Mesodermal cell (in vitro differentiated cells): Measurements from ENCODE around the gene TP53RK.
A peak's percentile ranks its signal among the peaks of the same experiment; 100 is the strongest.

Source experiments
- H3K27ac ChIP-seq: 2 replicates; pipeline ENCODE4 v1.7.0; 2013; ENCODE audit warnings: mild to moderate bottlenecking, low read depth, low read length, moderate library complexity; ENCODE audit not compliant: severe bottlenecking
- H3K36me3 ChIP-seq: 2 replicates; pipeline ENCODE4 v1.7.1; 2013; ENCODE audit warnings: mild to moderate bottlenecking, low read length, moderate library complexity; ENCODE audit not compliant: control insufficient read depth, insufficient read depth
- H3K4me1 ChIP-seq: one replicate; pipeline ENCODE4 v1.7.1; 2013; ENCODE audit warnings: mild to moderate bottlenecking, low read length; ENCODE audit not compliant: insufficient read depth, control insufficient read depth, poor library complexity, severe bottlenecking
- H3K4me3 ChIP-seq: 2 replicates; pipeline ENCODE4 v1.7.0; 2013; ENCODE audit warnings: low read length, control low read depth, mild to moderate bottlenecking; ENCODE audit not compliant: insufficient read depth, poor library complexity, severe bottlenecking; ENCODE audit errors: extremely low read depth
- H3K9me3 ChIP-seq: 2 replicates; pipeline ENCODE4 v1.7.1; 2013; ENCODE audit warnings: mild to moderate bottlenecking, low read length, moderate library complexity; ENCODE audit not compliant: control insufficient read depth
- WGBS, 2 experiments: methylation state at CpG; one replicate each; pipeline ENCODE4 v1.1.5; 2013; ENCODE audit warnings: missing lambda C conversion rate in 2 of 2; ENCODE audit not compliant: insufficient coverage in 2 of 2; 5-methylcytosine and 5-hydroxymethylcytosine counted together

TP53RK gene

DNA sequence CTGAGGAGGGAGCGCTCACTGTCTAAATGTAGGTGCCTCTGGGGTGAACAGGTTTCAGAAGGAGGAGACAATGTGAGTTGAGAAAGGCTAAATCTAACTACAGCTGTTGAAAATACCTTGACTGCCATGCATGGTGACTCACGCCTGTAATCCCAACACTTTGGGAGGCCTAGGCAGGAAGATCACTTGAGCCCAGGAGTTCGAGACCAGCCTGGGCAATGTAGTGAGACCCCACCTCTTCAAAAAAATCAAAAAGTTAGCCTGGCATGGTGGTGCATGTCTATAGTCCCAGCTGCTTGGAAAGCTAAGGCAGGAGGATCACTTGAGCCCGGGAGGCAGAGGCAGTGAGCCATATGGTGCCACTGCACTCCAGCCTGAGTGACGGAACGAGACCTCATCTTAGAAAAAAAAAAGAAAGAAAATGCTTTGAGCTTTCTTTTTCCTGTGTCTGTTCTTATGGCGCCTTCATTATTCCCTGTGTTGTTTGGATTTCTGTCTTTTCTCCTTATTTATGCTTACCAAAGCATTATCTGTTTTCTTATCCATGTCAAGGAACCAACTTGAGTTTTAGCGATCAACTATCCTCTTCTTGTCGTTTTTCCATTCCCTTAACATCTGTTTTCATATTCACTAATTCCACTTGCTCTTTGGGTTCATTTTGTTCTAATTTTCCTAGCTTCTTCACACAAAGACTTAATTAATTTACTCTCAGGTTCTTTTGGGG lies 28.7 kb upstream of the TP53RK start:
- 93 to 94% methylated on average over 7 to 8 of the region's 9 CpGs for WGBS, 2 experiments
- peaks cover 9% of the 10 kb centered on the region for H3K36me3 ChIP-seq
- no peak overlapping the region for H3K4me3 ChIP-seq
- peaks cover 13% of the 10 kb centered on the region for H3K4me1 ChIP-seq
- no peak overlapping the region for H3K27ac ChIP-seq
- peaks cover 10% of the 10 kb centered on the region for H3K9me3 ChIP-seq

DNA sequence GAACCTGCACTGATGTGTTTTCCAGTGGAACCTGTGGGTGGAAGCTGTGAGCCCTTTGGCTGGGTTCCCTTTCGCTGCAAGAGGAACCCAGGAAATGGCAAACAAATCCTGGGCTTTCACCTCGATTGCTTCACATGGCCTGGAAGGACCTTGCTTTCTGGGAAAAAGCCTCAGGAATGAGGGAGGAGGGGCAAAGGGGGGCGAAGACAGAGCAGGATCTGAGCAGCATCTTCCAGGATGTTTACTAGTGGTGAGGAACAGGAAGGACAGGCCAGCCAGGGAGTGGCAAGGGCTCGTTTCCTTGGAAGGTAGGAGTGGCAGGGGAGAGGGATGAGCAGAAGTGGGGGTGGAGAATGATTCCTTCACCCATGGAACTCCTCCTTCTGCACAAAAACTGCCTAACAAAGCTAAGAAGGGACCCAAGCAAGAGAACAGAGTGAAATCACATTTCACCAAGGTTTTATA lies 26.1 kb upstream of the TP53RK start:
- H3K9me3 ChIP-seq = peaks cover 4% of the 10 kb centered on the region
- 34 to 45% methylated on average over 3 to 4 of the region's 4 CpGs for WGBS, 2 experiments
- H3K27ac ChIP-seq = peak overlapping the region; percentile 17
- peaks cover 9% of the 10 kb centered on the region for H3K36me3 ChIP-seq
- no peak overlapping the region for H3K4me3 ChIP-seq
- peaks cover 15% of the 10 kb centered on the region for H3K4me1 ChIP-seq

DNA sequence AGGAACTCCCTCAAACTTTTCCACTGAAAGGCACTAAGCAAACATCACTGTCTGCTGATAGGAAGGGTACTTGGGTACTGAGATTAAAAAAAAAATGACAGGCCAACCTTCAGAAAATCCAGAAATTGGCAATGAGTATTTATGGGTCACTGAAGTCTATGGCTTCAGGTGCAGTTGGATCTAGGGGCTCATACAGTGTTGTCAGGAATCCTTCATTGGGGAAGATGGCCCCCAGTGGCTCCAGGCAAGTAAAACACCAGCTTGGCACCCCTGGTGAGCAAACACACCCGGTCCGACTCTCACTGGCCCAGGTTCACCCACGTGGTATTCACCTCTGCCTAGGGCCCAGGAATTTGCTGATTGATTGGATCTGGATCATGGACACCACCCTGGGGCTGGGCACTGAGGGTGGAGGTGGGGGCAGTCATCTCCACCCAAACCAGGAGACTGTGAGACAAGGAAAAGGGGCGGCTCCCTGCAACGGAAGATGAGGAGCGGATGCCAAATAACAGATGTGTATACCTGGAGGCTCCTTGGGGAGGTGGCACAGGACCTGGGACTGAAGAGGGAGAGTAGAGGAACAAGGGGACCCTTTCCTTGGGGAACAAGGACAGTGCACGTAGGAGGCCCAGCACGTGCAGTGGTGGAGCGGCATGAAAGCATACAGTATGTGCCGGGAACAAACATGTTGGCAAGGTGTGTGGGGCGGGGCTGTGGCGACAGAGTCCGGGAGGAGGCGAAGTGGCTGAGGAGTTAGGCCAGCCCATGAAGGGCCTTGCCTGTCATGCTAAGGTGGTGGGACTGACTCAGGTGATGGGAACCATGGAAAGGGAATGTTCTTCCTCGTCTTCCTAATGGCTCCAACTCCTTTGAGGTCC lies 25.0 kb upstream of the TP53RK start:
- WGBS, 2 experiments = 93 to 99% methylated on average over 8 to 15 of the region's 15 CpGs
- Histone ChIP-seq H3K9me3 (no peaks in the 10 kb centered on the region), H3K27ac (no peak overlapping the region), H3K36me3 (peaks cover 2% of the 10 kb centered on the region), H3K4me1 (peaks cover 20% of the 10 kb centered on the region), H3K4me3 (no peak overlapping the region)

DNA sequence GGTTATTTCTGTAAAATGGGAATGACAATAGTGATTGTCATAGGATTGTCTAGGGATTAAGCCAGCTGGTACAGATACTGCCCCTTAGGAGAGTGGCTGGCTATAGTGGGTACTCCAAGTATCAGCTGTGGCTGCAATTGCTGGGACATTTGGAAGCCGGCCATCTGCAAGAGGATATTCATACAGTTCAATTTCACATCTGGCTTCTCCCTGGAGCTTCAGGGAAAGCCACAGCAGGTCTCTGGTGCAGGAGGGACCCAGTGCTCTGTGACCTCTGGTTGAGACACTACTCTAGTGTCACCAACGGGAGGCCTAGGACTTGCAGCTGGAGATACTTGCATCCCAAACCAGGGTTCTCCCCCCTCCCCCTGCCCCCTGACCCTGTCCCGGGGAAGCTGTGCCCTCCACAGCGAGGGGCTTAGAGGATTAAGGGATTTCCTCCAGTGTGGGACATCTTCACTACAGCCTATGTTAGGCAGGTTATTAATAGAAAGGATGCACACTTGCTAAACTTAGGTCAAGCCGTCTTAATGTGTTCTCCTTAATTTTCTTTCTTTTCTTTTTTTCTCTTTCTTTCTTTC lies 22.9 kb upstream of the TP53RK start:
- WGBS, 2 experiments = 84 to 100% methylated on average over 2 of the region's 5 CpGs
- Histone ChIP-seq H3K27ac (no peak overlapping the region), H3K4me1 (peaks cover 23% of the 10 kb centered on the region), H3K9me3 (no peaks in the 10 kb centered on the region), H3K4me3 (no peak overlapping the region), H3K36me3 (peaks cover 2% of the 10 kb centered on the region)

DNA sequence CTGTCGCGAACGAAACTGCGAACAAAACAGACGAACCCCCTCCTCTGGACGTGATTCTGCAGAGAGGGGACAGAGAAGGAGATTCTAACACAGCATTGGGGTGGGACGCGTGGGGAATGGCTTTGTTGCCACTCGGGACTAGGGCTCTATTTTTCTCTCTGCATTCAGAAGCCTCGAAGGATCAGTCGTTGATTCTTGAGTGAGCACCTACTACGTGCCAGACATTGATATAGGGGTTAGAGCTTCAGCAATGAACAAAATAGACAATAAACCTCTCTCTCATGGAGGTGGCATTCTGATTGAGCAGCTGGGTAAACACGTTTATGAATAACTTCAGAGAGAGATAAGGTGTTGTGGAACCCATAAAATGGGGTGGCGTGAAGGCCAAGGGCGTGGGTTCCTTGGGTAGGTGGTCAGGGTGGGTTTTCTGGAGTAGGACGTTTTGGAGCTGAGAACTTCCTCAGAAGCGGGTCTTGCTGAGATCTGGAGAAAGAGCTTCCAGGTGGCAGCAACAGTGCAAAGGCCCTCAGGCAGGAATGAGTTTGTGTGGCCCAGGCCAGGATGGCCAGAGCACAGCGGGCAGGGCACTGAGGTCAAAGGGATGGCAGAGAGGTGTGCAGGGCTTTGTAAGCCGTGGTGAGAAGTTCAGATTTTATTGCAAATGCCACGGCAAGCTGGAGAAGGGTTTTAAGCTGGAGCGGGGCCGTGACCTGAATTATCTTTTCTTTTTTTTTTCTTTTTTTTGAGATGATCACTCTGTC lies 21.1 kb upstream of the TP53RK start:
- Histone ChIP-seq H3K4me1 (peaks cover 16% of the 10 kb centered on the region), H3K4me3 (peak overlapping the region; percentile 61), H3K27ac (peak overlapping the region; percentile 64), H3K9me3 (peaks cover 10% of the 10 kb centered on the region), H3K36me3 (no peaks in the 10 kb centered on the region)
- WGBS, 2 experiments = 48 to 62% methylated on average over 17 to 19 of the region's 22 CpGs

DNA sequence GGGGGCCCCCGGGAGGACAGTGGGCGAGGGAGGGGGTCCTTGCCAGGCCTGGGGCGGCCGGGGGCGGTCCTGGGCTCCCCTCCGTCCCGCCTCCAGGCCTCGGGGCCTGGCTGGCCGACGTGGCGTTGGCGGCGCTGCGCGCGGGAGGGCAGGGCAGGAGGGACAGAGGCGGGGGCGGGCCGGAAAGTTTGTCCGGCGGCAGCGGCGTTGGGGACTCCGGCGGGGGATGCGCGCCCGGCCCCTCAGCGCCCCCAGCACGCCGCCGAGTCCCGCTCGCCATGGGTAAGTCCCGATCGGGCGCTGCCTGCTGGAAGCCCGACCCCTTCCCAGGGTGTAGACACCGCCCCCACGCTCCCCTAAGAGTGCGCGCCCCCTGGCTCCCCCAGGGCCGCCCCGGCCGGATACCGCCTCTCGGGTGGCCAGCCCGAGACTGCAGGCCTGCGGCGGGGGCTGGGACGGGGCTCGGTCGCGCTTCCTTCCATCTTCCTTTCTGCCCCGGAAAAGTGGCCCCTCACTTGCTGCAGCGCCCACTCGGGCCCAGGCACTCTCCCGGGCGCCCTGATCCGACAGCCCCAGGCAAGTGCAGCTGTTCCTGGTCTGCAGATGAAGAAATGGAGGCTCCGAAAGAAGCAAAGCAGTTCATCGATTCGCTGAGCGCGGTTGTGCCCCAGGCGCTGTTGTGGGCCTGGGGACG lies 20.4 kb upstream of the TP53RK start, which contains the start of gene SLC2A10:
TSS of gene SLC2A10 (plus strand) at position 191 of the 694 bp plus-strand sequence. CDS start at position 279, 88 bp downstream.
- H3K9me3 ChIP-seq = peaks cover 10% of the 10 kb centered on the region
- no peaks in the 10 kb centered on the region for H3K36me3 ChIP-seq
- 2 to 4% methylated on average over 44 to 51 of the region's 67 CpGs for WGBS, 2 experiments
- peaks cover 9% of the 10 kb centered on the region for H3K4me1 ChIP-seq
- H3K4me3 ChIP-seq = peak within 1 kb of the TSS; percentile 61
- peak within 1 kb of the TSS; percentile 64 for H3K27ac ChIP-seq

DNA sequence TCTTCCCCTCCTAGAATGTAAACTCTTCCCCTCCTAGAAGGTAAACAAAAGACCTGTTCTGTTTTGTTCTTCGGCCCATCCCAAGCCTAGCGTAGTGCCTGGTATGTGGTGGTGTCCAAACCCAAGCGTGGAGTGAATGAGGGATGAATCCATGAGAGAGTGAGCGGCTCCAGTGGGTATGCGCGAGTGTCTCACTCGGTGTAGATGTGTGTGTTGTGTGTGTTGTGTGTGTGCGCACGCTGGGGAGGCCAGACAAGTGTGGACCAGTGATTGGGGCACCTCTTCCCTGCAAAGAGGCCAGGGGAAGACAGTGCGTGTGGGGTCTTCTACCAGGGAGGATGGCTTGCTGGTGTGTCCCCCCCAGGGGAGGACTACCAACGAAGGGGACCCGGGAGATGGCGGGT lies 19.8 kb upstream of the TP53RK start:
- peaks cover 9% of the 10 kb centered on the region for H3K4me1 ChIP-seq
- WGBS, 2 experiments = 70 to 74% methylated on average over 7 to 10 of the region's 13 CpGs
- H3K36me3 ChIP-seq = no peaks in the 10 kb centered on the region
- peaks cover 10% of the 10 kb centered on the region for H3K9me3 ChIP-seq
- H3K4me3 ChIP-seq = peak overlapping the region; percentile 61
- H3K27ac ChIP-seq = peak overlapping the region; percentile 64

DNA sequence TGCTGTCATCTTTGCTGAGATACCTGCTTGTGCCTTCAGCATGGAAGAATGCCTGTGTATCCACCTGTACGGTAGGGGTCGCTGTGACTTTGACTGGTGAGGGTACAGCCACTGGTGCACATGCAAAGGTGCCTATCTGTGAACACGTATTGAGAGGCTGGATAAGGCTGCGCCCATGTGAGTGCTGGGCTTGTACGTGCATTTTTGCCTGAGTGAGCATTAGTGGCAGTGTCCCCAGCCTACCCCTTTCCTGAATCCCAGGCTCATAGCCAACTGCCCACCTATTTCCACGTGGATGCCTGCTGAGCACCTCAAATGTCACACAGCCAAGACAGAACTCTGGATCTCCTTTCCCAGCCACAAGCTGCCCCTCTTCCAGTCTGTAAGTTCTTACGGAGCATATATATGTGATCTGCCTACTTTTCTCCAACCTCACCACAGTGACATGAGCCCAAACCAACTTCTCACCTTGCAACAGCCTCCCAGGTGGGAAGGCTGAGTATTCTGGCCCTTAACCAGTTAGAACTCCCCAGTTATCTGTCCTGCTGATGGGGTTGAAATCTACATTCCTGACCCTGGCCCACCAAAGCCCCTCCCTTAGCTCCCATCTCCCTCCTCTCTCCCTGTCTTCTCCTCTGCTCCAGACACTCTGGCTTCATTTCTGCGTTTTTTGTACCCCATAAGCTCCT lies 19.1 kb upstream of the TP53RK start:
- Histone ChIP-seq H3K4me3 (no peak overlapping the region), H3K9me3 (peaks cover 10% of the 10 kb centered on the region), H3K36me3 (no peaks in the 10 kb centered on the region), H3K27ac (no peak overlapping the region), H3K4me1 (peaks cover 9% of the 10 kb centered on the region)
- 86 to 87% methylated on average over 8 of the region's 8 CpGs for WGBS, 2 experiments

DNA sequence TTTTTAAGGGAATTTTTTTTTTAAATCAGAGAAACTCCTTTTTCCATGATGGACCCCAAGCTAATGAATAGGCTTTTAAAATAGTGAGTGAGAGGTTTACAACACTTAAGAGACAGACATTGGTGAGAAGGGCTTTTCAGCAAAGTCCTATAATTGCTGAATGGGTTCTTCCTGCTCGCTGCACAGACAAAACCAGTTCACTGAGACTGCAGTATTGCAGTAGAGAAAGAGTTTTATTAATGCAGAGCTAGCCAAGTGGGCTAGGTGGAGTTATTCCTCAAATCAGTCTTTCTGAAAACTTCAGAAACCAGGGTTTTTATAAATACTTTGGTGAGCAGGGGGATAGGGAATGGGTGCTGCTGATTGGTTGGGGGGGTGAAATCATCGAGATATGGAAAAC lies 17.0 kb upstream of the TP53RK start:
- H3K4me3 ChIP-seq = no peak overlapping the region
- peaks cover 10% of the 10 kb centered on the region for H3K9me3 ChIP-seq
- peaks cover 15% of the 10 kb centered on the region for H3K4me1 ChIP-seq
- no peaks in the 10 kb centered on the region for H3K36me3 ChIP-seq
- 100% methylated on average over 2 of the region's 2 CpGs for WGBS, 2 experiments
- H3K27ac ChIP-seq = no peak overlapping the region
